GM21447 (cell line): ENCODE data around the gene HPCAL1.
A peak's percentile ranks its signal among the peaks of the same experiment; 100 is the strongest.

Experiments used
- ATAC-seq: cut with Tn5 transposase; IDR thresholded peaks from one replicate; pipeline ENCODE4 v1.9.1; 2021; ENCODE audit not compliant: unreplicated experiment

The HPCAL1 gene

GRCh38 chr2:10402653-10403215, 100.0 kb downstream of the HPCAL1 start:
- no peak for ATAC-seq

DNA sequence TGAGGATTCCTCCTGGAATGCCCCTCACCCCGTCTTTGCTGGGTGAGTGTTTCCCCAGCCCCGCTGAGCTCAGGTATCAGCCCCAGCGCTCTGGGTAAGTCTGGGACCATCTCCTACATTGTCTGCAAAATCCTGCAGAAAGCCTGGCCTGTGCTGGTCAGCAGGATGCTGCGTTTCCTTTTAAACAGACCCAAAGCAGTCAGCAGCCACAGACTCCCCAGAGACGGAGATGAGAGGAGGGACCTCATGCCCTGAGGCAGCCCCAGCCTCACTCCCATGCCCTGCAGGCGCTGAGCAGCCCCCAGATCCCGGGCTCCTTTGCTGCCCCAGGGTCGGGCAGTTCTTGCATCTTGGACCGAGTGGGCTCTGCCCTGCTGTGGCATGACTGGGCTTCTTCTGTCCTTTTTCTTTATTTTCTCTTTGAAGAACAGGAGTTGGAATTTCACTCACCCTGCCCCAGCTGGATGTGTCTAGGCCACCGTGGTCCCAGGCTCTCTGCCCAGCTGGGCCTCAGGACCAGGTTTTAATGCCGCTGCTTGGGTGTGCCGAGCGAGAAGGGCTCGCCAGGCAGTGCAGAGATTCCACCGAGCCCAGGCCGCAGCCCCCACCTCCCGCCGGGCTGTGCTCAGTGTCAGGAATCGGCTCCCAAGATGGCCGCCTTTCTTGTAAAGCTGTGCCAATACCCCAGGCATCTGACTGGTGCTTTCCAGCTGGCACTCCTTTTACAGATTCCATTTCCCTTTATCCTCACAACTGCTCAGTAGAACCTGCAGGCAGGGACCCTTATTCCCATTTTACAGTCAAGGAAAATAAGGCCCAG, 101.8 kb downstream of the HPCAL1 start:
- ATAC-seq: no peak

- ATAC-seq: no peak
Measured at GRCh38 chr2:10405448-10405847, 102.7 kb downstream of the HPCAL1 start.

GRCh38 chr2:10406016-10406415, 103.3 kb downstream of the HPCAL1 start:
- ATAC-seq: no peak

DNA sequence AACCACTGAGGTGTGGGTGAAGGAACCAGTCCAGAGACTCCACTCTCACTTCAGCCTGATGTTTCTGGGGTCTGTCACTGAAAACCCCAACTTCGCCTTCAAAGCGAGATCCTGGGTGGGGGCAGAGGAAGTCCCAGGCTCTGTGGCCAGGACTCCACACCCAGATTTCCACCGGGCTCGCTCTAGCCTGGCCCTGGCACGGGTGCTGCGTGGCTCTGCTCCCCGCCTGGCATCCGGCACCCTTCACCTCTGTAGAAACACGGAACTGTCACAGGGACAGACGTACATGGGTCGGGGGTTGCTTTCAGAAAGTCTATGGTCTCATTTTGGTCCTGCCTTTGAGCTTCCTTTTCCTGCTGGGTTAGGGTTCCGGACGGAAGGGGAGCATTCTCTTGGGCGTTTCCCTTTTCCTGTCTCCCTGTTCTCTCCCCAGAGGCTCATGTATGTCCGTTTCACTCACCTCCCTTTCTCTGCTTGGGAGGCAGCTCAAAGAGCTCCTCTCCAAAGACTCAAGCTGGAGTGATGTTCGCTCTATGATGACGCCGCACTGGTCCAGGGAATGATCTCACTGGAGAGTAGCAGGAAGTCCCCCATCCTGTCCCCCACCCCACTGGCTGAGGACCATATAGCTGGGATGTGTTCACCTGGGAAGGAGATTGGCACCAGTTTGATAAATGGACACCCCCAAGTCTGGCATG, 103.9 kb downstream of the HPCAL1 start:
- no peak for ATAC-seq

DNA sequence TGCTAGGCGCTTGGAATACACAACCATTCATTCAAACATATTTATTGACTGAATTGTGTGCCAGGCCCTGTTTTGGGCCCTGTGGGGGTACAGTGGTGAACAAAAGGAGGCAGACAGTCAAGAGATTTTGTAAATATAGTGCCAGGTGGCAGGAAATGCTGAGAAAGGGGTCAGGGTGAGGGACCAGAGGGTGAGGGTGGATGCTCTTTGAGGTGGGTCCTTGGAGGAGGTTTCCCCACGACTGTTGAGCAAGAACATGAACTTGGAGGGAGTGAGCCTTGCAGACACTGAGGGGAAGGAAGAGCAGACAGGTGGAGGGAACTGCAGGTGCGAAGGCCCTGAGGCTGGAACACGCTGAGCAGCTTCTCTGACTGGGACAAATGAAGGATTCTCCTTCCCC, 104.7 kb downstream of the HPCAL1 start:
- ATAC-seq: no peak

GRCh38 chr2:10407841-10408648, 105.3 kb downstream of the HPCAL1 start:
- peak; percentile 50 for ATAC-seq

- ATAC-seq: peak; percentile 42
Measured at GRCh38 chr2:10408649-10409579, 106.2 kb downstream of the HPCAL1 start.

DNA sequence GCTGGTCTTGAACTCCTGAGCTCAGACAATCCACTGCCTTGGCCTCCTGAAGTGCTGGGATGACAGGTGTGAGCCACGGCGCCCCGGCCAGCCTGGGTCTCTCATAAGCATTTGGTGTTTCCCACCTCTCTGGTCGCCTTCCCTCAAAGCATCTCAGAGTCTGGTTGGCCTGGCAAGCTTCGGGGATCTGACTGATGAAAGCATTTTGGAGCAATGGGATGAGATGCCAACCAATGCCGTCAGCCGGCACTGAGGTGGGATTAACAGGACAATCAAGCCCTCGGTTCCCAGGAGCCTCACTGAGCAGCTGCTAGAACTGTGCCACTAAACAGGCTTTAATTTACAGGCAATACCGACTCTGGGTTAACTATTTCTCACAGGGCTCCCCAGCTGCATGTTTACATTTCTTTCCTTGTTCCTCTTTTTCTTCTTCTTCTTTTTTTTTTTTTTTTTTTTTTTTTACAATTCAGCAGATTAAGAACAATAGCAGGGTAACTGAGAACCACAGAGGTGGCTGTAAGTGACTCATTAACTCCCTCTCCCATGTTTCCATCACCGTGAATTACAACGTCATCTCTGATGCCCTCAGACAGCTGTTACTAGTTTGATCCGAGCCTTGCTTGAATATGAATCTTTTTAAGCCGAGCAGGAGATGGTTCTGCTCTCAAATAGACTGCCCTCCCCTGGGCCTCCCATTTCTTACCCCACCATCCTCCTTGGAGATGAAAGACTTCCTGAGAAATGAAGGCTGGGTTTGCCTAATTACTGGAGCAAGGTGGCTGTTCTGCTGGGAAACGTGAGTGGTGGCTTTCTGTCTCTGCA, 107.5 kb downstream of the HPCAL1 start:
- peak; percentile 68 for ATAC-seq

DNA sequence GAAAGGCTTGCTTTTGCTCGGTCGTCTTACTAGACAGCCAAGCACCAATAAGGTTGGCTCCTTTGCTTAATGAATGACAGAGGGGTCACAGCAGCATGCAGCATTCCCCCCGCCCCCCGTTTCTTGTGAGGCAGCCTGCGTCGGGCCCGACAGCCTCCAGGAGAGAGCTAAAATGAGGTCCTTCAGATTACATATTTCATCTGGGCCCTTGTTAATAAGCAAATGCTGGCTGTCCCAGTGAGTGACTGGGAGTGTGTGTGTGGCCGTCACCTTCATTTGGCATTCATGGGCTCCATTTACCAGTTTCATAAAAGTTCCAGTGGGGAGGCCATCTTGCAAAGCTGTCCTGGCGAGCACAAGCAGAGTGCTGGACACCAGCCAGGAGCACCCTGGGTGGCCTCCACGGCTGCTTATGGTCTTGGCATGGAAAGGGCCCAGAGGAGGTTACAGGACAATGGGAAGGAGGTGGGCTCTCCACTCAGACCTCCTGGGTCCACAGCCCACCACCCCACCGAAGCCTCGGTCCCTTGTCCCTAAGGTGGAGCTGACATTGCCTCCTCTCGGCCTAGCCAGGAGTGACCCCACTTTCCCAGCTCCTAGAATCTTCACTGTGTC, 108.2 kb downstream of the HPCAL1 start:
- no peak for ATAC-seq

DNA sequence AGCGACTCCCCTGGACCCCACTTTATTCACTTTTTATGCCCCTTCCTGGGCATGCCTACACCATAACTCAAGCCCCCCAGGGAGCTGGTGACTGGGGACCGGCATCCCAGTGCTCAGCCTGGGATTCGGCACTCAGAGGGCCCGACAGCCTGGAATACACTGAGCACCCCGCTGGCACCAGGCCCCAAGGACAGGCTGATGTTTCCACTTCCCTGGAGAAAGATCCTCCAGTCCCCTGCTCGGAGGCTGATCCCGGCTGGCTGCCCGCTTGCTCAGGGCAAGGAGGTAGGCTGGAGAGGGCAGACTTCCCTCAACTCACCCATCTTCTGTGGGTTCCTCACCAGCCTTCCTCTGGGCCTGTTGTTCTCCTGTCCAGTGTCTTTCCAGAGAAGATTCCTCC, 108.9 kb downstream of the HPCAL1 start:
- no peak for ATAC-seq

DNA sequence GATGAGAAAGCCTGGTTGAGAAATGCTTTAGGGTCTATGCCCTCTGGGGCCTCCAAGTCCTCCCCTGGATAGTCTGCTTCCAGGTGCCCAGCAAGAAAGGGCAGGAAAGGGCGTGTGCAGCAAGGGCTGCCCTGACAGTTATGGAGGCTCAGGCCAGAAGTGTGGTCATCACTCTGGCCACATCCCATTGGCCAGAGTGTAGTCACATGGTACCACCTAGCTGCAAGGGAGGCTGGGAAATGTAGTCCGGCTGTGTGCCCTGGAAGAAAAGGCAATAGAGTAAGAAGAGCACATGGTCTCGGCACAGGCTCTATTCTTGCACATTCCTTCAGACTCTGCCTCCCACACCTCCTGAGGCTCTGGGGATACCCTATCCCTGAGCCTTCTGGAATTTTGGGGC, 109.7 kb downstream of the HPCAL1 start:
- ATAC-seq: no peak

DNA sequence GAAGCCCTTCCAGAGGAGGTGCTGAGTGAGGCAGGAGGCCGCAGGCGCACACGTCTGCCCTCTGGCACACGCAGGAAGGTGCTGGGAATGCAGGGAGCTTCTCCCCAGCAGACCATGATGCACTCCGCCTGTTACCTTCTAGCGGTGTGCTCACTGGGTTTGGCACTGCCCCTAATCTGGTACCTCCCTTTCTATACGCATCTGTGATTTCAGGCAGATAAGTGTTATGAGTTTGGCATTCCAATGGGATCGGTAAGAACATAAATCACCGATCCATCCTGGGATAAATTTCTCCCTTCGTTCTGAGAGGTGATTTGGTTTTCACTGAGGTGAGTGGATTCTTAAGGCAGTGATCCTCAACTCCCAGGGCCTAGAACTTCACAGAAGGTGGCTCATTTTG, 110.8 kb downstream of the HPCAL1 start:
- ATAC-seq: no peak

- no peak for ATAC-seq
Measured at GRCh38 chr2:10413991-10414451, 111.3 kb downstream of the HPCAL1 start.

GRCh38 chr2:10414591-10414990, 111.9 kb downstream of the HPCAL1 start:
- ATAC-seq: no peak

DNA sequence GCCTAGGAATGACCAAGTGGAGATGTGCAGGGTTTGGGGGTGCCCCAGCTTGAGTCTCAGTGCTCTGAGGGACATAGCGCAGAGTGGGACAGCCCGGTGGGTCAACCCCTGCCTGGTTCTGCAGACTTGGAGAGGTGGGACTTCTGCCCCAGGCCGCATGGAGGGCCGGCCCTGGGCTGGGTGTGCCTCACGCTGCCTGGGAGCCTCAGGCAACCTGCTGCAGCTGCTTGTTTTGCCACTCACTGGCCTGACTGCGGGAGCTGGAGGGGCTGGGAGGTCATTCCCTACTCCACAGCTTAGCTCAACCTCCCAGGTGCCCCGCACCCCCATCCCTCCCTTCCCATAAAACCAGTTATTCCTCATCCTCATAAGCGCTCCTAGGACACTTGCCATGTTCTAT, 112.3 kb downstream of the HPCAL1 start:
- ATAC-seq: no peak

DNA sequence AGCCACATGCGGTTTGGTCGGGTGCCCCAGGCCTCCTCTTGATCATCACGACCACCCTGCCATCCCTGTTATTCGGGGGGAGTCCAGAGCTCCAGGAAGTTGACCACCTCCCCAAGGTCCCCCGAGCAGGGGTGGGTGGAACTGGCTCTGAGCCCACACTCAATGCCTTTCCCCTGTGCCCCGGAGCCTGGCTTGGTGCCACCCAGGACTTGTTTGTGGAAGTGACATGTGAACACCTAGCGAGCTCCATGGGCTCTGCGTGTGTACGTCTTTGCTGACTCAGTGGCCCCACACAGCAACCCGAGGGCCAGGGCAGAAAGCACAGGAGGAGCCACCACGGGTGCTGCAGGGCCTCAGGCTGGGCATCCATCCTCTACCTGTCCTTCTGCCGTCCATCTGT, 112.9 kb downstream of the HPCAL1 start:
- ATAC-seq: no peak

GRCh38 chr2:10417551-10418335, 115.0 kb downstream of the HPCAL1 start:
- ATAC-seq: no peak
